ENCODE measurements around the gene MTARC1.

Gene MTARC1

GRCh38 chr1:220776720-220777326 lies 9.9 kb upstream of the MTARC1 start:
- peak; percentile 78 for DNase-seq (ENCODE audit: low spot score)
- in situ Hi-C loops (cut with MboI; ENCODE audit: low pct_unique_long_range_greater_than_20kb, low sequenced_read_pairs, unreplicated experiment) = no loop called here
- peak; percentile 97 for TF ChIP-seq CTCF (IDR thresholded peaks at IDR 0.05; ENCODE audit: extremely low read depth, insufficient read depth, missing control alignments)

GRCh38 chr1:220783453-220783852 lies 3.3 kb upstream of the MTARC1 start:
- DNase-seq (ENCODE audit: low spot score) = no peak
- TF ChIP-seq CTCF (IDR thresholded peaks at IDR 0.05; ENCODE audit: extremely low read depth, insufficient read depth, missing control alignments) = no peak
- in situ Hi-C loops (cut with MboI; ENCODE audit: low pct_unique_long_range_greater_than_20kb, low sequenced_read_pairs, unreplicated experiment) = no loop called here

GRCh38 chr1:220784751-220785150 lies 2.0 kb upstream of the MTARC1 start:
- in situ Hi-C loops (cut with MboI; ENCODE audit: low pct_unique_long_range_greater_than_20kb, low sequenced_read_pairs, unreplicated experiment) = no loop called here
- DNase-seq (ENCODE audit: low spot score) = no peak
- no peak for TF ChIP-seq CTCF (IDR thresholded peaks at IDR 0.05; ENCODE audit: extremely low read depth, insufficient read depth, missing control alignments)

- in situ Hi-C loops (cut with MboI; ENCODE audit: low pct_unique_long_range_greater_than_20kb, low sequenced_read_pairs, unreplicated experiment) = no loop called here
- no peak for TF ChIP-seq CTCF (IDR thresholded peaks at IDR 0.05; ENCODE audit: extremely low read depth, insufficient read depth, missing control alignments)
- no peak for DNase-seq (ENCODE audit: low spot score)
Observed at GRCh38 chr1:220785166-220786056, 1.3 kb upstream of the MTARC1 start.

GRCh38 chr1:220786057-220786336 lies 716 bp upstream of the MTARC1 start:
- DNase-seq (ENCODE audit: low spot score) = no peak
- no peak for TF ChIP-seq CTCF (IDR thresholded peaks at IDR 0.05; ENCODE audit: extremely low read depth, insufficient read depth, missing control alignments)
- in situ Hi-C loops (cut with MboI; ENCODE audit: low pct_unique_long_range_greater_than_20kb, low sequenced_read_pairs, unreplicated experiment) = no loop called here

GRCh38 chr1:220787069-220787619 lies 431 bp downstream of the MTARC1 start:
- in situ Hi-C loops (cut with MboI; ENCODE audit: low pct_unique_long_range_greater_than_20kb, low sequenced_read_pairs, unreplicated experiment) = no loop called here
- DNase-seq (ENCODE audit: low spot score) = no peak
- no peak for TF ChIP-seq CTCF (IDR thresholded peaks at IDR 0.05; ENCODE audit: extremely low read depth, insufficient read depth, missing control alignments)
